HG02588 (cell line): ENCODE data around the gene MPO.

Experiments used
- ATAC-seq: cut with Tn5 transposase; IDR thresholded peaks from one replicate; pipeline ENCODE4 v1.9.1; 2021; ENCODE audit warnings: mild to moderate bottlenecking, moderate library complexity; ENCODE audit not compliant: unreplicated experiment

Gene MPO

DNA sequence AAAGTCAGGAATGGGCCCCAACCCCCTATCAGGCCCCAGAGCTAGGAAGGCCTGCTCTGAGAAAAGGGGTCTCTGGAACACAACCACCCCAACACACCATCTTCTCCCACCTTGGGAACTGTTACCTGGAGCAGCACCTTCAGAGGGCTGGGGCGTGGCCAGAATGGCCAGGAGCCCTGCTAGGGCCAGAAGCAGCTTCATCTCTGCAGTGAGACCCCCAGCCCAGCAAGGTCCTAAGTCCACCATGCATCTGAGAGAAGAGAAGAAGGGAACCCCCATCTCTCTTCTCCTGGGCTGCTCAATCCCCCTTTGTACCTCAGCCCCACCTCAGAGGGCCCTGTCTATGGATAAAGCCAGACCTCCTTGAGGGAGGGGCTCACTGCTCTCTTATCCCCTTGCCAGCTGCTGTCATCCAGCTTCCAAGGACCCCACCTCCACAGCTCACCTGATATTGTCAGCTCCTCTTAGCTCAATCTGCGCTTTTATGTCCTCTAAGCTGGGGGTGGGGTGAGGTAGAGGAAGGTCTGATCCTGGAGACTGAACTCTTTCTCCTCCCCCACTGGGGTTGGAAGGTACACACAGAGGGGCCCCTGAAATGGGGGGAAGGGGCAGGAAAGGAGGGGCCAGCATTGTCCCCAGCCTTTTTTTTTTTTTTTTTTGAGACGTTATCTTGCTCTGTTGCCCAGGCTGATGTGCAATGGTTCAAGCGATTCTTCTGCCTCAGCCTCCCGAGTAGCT, at the start of gene MPO:
Gene MPO, minus strand, starts transcription at position 456 of the 738 bp plus-strand sequence. Its CDS starts 177 bp downstream, at position 279.
- no peak for ATAC-seq

DNA sequence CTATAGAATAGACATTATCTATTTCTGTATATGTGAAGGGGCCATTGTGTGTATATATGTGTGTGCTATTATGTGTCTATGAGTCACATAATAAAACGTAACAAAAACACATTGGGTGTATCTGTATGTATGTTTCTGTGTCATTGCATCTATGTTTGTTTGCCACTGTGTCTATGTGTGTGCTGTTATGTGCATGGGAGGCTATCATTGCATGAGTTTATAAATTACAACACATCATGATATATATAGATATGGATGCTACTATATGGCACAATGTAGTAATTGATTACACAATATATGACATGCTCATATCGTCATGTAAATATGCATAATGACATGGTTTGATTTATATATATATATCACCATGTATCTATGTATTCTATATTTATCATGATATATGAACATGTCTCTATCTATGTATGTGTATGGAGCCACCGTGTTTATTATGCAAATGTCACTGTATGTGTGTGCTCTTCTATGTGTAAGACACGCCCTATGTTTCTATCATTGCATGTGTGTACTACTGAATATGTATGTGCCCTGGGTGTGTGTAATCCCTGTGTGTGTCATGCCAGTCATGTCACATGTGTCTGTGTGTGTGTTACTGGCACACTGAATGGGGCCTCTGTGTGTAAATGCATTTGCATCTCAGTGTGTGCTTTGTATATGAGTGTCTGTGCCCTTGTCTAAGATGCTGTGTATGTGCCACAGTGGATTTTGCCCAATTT, 49.2 kb upstream of the MPO start:
- peak; percentile 14 for ATAC-seq

DNA sequence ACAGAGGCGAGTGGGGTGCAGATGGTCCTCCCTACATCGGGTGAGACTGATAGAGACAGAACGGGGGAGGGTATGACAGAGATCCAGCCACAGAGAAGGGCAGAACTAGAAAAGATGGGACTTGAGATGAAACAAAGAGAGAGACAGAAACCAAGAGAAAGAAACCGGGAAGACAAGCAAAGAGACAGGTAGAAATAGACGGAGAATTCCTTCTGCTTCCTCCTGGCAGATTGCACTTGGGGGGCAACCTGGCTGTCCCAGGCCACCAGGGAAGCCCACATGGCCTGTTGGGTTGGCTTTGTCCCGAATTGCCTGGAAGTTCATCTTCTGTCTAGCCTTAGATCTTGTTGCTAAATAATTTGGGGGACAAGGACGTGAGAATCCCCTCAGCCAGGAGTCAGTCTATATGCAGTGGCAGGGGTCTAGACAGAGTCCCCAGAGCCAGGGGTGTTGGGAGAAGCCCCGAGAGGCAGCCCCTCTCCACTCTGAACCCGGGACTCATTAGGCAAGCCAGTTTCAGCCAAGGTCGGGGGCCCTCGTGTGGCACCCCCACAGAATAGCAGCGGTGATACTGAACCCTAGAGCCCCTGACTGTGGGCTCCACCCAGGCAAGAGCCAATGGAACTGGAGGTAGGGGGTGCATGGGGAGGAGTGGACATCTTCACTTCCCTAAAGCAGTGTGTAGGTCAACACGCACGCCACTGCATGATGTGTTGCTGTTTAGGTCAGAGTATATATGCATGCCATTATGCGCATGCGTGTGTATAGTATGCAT, 48.5 kb upstream of the MPO start:
- peak; percentile 34 for ATAC-seq

DNA sequence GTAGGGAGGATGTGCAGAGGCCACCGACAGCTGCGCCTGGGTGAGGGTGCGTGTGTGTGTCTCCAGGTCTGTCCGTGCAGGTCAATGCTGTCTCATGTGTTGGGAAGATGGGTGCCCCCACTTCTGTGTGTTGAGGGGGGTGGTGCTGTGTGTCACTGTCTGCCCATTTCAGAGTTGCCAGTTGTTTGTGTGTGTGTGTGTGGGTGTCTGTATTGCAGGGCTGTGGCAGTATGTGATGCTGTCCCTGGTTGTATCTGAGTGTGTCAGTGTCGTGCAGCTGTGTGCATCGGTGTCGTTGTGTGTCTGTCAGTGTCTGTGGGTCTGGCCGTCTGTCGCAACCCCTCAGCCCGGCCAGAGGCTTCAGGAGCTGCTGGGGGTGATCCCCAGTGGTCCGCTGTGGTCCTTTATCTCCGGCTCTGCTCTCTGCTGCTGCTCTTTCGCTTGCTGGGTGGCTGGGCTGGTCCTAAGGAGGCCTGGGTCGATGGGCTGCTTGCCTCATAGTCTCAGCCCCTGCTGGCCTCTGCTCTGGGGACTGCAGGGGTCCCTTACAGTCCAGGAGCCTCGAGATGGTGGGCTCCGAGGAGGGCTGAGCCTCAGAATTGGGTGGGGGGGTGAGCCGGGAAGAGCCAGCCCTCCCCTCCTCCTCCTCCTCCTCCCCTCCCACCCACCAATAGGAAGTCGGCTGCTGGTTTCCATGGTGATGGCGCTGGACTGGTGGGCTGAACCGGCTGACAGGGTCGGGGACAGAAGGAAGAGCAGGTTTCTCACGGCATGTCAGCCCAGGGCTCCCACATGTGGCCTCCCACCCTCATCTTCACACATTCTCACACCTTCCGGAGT, 47.7 kb upstream of the MPO start, which contains the start of gene TSPOAP1:
Gene TSPOAP1, minus strand, starts transcription at position 601 of the 840 bp plus-strand sequence. CDS start 875 bp downstream, outside the sequence.
- no peak for ATAC-seq

GRCh38 chr17:58327363-58328194, 46.8 kb upstream of the MPO start:
- ATAC-seq: no peak

DNA sequence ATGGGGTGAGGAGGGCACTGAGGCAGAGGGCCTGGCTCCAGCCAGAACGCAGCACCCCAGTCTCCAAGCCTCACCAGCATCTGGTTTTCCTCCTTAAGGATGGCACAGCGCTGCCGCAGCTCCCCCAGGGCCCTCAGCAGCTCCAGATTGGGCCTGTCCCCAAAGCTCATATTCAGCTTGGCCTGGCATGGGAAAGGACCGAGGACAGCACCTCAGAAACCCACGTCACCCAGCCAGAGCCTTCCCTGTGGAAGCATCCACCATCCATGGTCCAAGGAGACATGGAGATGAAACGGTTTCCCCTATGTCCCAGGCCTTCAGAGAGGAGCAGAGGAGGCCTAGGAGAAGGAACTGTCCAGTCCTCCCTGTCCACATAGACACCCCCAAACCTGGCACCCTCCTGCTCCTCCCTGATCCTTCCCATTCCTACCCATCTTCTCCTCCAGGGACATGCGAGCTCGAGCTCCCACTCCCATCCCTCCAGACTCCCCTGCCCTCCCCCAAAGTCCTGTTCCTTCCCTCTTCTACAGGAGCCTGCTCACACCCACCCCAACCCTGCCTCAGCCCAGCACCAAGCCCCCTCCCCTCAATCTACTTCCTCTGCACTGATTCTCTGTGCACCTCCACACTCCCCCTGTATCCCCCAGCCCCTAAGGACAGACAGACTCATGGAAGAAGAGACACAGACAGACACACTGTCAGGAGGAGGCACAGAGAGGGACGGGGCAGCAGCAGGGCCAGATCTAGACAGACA, 46.1 kb upstream of the MPO start:
- ATAC-seq: no peak

- no peak for ATAC-seq
These were observed 45.3 kb upstream of the MPO start for GRCh38 chr17:58325976-58326468.

- ATAC-seq: no peak
These were observed 44.6 kb upstream of the MPO start for GRCh38 chr17:58325289-58325726.

DNA sequence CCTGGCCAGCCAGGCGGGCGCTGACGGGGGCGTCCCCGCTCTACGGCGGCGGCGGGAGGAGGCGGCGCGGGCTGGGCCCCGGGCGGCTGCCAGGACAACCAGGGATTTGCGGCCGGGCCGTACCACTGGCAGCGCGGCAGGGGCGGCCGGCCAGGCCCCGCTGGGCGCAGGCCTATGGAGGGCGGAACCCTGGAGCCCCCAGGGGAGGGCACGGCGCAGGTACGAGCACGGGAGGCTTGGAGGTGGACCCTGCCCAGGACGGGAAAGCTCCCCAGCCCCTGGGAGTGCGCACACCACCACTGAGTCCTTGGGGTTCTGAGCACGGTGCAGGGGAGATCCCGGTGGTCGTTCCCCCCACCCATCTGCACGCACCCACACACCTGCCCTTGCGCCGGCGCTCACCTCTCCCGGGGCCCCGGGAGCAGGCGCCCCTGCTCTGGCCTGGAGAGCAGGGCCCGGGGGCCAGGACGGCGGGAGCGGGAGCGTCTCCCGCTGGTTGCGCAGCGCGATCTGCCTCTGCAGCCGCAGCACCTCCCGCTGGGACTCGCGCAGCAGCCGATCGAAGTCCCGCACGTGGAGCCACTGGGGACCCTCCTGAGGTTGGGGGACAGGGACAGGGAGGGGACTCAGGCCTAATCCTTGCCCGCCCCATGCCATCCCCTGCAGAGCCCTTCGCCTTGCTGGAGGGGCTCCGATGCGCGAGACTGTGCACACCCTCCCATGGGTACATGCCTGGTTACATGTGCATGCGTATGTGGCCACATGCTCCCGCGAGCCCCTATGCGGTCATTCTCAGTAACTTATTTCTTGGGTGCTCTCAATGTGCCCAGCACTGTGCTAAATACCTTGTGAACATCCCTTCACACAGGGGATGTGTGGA, 43.9 kb upstream of the MPO start:
- ATAC-seq: no peak

DNA sequence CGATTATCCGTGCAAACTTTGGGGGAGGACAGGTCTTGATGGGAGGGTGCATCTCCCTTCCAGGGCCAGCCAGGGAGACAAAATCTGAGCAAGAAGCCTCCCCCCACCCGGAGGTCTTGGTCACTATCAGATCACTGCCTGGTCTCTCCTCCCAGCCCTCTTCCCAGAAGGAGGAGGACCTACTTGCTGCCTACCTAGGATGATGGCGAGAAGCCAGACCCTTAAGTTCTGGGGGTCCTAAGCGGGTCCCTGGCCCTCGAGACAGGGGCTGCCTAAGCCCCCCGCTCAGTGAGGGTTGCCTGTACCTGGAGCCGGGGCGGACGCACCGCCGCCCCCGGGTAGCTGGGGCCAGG, 43.3 kb upstream of the MPO start:
- no peak for ATAC-seq

DNA sequence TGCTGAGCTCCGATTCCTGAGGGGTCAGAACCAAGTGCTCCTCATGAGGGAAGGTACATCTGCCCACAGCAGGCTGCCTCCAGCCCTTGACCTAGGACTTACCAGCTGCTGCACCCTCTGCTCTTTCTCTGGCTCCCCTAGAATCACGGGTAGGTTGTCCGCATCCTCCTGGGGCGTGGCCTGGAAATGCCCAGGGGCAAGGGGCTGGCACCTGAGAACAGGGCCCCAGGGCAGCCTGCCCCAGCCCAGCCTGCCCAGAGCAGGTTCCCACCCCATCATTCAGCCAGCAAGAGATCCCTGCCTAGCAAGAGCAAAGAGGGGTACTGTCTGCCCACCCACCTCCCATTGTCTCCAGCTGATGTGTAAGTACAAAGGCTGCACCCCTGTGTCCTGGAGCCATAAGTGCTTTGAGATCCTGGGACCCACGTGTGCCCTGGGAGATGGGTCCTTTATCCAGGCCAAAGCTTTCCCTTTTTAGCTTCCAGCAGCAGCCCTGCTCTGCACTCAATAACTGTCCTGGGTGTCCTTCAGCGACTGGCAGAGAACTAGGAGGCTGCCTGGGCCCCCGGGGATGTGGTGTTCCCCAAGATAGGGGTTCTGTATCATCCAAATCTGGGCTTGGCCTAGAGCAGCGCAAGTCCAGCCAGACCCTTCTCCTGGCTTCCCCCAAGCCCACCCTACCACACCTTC, 42.8 kb upstream of the MPO start:
- no peak for ATAC-seq

DNA sequence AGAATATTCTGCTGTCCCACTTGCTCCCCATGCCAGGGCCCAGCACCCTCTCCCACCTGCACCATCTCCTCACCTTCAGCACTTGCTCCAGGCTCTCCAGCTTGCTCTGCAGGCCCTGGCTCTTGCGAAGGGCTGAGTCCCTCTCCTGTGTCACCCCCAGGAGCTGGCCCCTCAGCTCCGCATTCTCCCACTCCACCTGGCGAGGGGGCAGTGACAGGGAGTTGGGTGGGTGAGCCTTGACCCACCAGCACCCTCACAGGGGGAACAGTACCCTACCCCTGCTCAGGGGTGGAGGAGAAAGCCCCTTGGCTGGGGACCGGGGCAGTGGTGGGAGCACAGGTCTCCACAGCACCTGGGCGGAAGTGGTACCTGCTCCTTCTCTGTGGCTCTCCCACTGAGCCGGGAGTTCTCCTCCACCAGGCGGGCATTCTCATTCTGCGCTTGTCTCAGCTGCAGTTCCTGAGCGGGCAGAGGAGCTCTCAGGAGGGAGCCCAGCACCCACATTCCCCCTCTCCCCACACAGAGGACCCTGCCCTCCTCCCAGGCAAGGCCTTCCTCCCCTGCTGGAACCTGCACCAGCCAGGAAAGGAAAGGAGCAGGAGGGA, 41.9 kb upstream of the MPO start:
- ATAC-seq: no peak

GRCh38 chr17:58321571-58322525, 41.1 kb upstream of the MPO start:
- no peak for ATAC-seq

GRCh38 chr17:58320570-58321323, 40.0 kb upstream of the MPO start:
- no peak for ATAC-seq

DNA sequence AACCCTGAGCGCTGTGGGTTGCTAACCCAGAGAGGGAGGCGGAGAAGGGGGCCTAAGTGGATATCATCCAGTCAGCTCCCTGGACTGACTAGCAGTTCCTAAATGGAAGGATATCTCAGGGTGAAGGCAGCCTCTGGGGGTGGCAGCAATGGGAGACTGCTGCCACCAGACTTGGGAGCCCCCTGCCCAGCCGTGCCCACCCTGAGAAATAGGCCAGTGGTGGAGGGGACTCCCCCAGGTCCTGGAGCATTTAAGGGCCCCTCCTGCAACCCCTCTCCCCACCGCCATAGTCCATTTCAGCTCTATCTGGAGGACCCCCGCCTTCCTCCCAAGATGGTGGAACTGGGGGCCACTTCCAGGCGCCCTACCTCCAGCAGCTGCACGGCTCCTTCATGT, 39.4 kb upstream of the MPO start:
- ATAC-seq: no peak
